SK-N-SH (cell line): Measurements from ENCODE around the gene ATP8B1. TPM values are rescaled to one million over a fixed set of nuclear protein-coding genes. Genes with fewer than 3 reads are reported as not detected.

Experiments
- CTCF ChIA-PET: fragments of 300-600, 350-600 bp; formaldehyde crosslinking; extraction: SDS; loops from one replicate; lab custom pipeline; 2021; lab: Yijun Ruan, JAX
- POLR2A ChIA-PET: fragments of 350-600 bp; sonication (Branson Sonifier 250); formaldehyde crosslinking; extraction: SDS; loops from one replicate; lab custom pipeline; 2020; ENCODE audit warnings: antibody characterized with exemption, inconsistent platforms; lab: Yijun Ruan, JAX
- DNase-seq: peaks from one replicate; pipeline ENCODE4 v3.0.0; 2012
- H2AFZ ChIP-seq: fragments of 200-600 bp; sonication (generic); 2 replicates; pipeline ENCODE4 v1.8.1; 2016; ENCODE audit warnings: antibody characterized with exemption, mild to moderate bottlenecking, low read depth
- H3F3A ChIP-seq: fragments of 200-600 bp; sonication (generic); replicated peaks from 2 replicates; pipeline ENCODE3; 2016; ENCODE audit warnings: antibody characterized with exemption, mild to moderate bottlenecking; ENCODE audit not compliant: insufficient read depth
- H3K27ac ChIP-seq, 2 experiments: fragments of 200-500 bp in 1 of 2; fragments of 200-600 bp in 1 of 2; sonication (Bioruptor generic) in 1 of 2; sonication (generic), shearing (Covaris generic) in 1 of 2; 2 replicates each; pipeline versions ENCODE4 v1.5.1 to v1.6.1; 2014 to 2016; ENCODE audit warnings: low read depth in 2 of 2, inconsistent platforms in 1 of 2, low read length in 1 of 2, mild to moderate bottlenecking in 1 of 2, mixed read lengths in 1 of 2
- H3K27me3 ChIP-seq: fragments of 200-600 bp; sonication (generic), shearing (Covaris generic); 2 replicates; pipeline ENCODE4 v1.6.1; 2016; ENCODE audit warnings: mixed run types; ENCODE audit not compliant: insufficient read depth
- H3K36me3 ChIP-seq, 2 experiments: fragments of 200-500 bp in 1 of 2; fragments of 200-600 bp in 1 of 2; sonication (Bioruptor generic) in 1 of 2; sonication (generic) in 1 of 2; replicated peaks in 1 of 2; 2 replicates each; pipeline versions ENCODE3 to v1.5.1; 2014 to 2016; ENCODE audit warnings: low read length in 1 of 2, mild to moderate bottlenecking in 1 of 2; ENCODE audit not compliant: insufficient read depth in 2 of 2, control insufficient read depth in 1 of 2
- H3K4me1 ChIP-seq, 2 experiments: fragments of 200-500 bp in 1 of 2; fragments of 200-600 bp in 1 of 2; sonication (Bioruptor generic) in 1 of 2; sonication (generic), shearing (Covaris generic) in 1 of 2; 2 replicates each; pipeline versions ENCODE4 v1.5.1 to v1.6.1; 2014 to 2016; ENCODE audit warnings: low read depth in 1 of 2, low read length in 1 of 2, mixed run types in 1 of 2; ENCODE audit not compliant: insufficient read depth in 2 of 2, control insufficient read depth in 1 of 2
- H3K4me2 ChIP-seq: fragments of 200-600 bp; sonication (generic), shearing (Covaris generic); 2 replicates; pipeline ENCODE4 v1.6.1; 2017; ENCODE audit warnings: mixed run types
- H3K4me3 ChIP-seq, 2 experiments: fragments of 200-500 bp in 1 of 2; fragments of 200-600 bp in 1 of 2; sonication (Bioruptor generic) in 1 of 2; sonication (generic), shearing (Covaris generic) in 1 of 2; 2 replicates each; pipeline versions ENCODE4 v1.5.1 to v1.8.1; 2014 to 2016; ENCODE audit warnings: low read depth in 2 of 2, inconsistent platforms in 1 of 2, low read length in 1 of 2, mild to moderate bottlenecking in 1 of 2, mixed read lengths in 1 of 2, moderate library complexity in 1 of 2
- H3K79me2 ChIP-seq: fragments of 200-600 bp; sonication (generic); 2 replicates; pipeline ENCODE4 v1.8.1; 2017; ENCODE audit warnings: mild to moderate bottlenecking; ENCODE audit not compliant: insufficient read depth
- H3K9ac ChIP-seq: fragments of 200-600 bp; sonication (generic); 2 replicates; pipeline ENCODE4 v1.6.1; 2017; ENCODE audit warnings: mixed run types
- H3K9me2 ChIP-seq: fragments of 200-600 bp; sonication (generic); 2 replicates; pipeline ENCODE4 v1.6.1; 2017; ENCODE audit warnings: mixed run types
- H3K9me3 ChIP-seq: fragments of 200-600 bp; sonication (generic); 2 replicates; pipeline ENCODE4 v1.6.1; 2017; ENCODE audit warnings: mixed run types, mild to moderate bottlenecking, moderate library complexity
- H4K20me1 ChIP-seq: fragments of 200-600 bp; sonication (generic); 2 replicates; pipeline ENCODE4 v1.6.1; 2017; ENCODE audit warnings: mild to moderate bottlenecking, mixed run types; ENCODE audit not compliant: insufficient read depth
- CTCF ChIP-seq: fragments of 200-600 bp; sonication (generic); IDR thresholded peaks from 2 replicates; pipeline ENCODE4 v1.6.1; 2017; ENCODE audit warnings: antibody characterized with exemption, mild to moderate bottlenecking, moderate library complexity
- ELF1 ChIP-seq: IDR thresholded peaks from 2 replicates; pipeline ENCODE4 v1.4.0; 2012
- EP300 ChIP-seq, 2 experiments: IDR thresholded peaks; 2 replicates each; pipeline versions ENCODE4 v1.4.0 to v1.6.1; 2012; ENCODE audit warnings: borderline replicate concordance in 1 of 2, low read depth in 1 of 2, low read length in 1 of 2
- GABPA ChIP-seq: IDR thresholded peaks from 2 replicates; pipeline ENCODE4 v1.4.0; 2012; ENCODE audit warnings: low read depth, mild to moderate bottlenecking
- GATA2 ChIP-seq: sonication (generic); formaldehyde crosslinking; IDR thresholded peaks from 2 replicates; pipeline ENCODE4 v1.5.0; 2020; ENCODE audit warnings: mild to moderate bottlenecking, missing genetic modification reagents
- MAX ChIP-seq: IDR thresholded peaks from 2 replicates; pipeline ENCODE4 v1.4.0; 2012; ENCODE audit warnings: low read depth
- MEF2A ChIP-seq: IDR thresholded peaks from 2 replicates; pipeline ENCODE4 v1.4.0; 2012; ENCODE audit warnings: low read depth, borderline replicate concordance
- NFIC ChIP-seq: IDR thresholded peaks from 2 replicates; pipeline ENCODE4 v1.4.0; 2012; ENCODE audit warnings: borderline replicate concordance
- POLR2AphosphoS5 ChIP-seq: IDR thresholded peaks from 2 replicates; pipeline ENCODE4 v1.6.1; 2012; ENCODE audit warnings: low read depth, low read length
- RAD21 ChIP-seq: IDR thresholded peaks from 2 replicates; pipeline ENCODE4 v1.6.1; 2012; ENCODE audit warnings: mild to moderate bottlenecking, low read length
- RFX5 ChIP-seq: IDR thresholded peaks from 2 replicates; pipeline ENCODE4 v1.6.1; 2012; ENCODE audit warnings: mild to moderate bottlenecking, improper control_type of control experiment, low read length
- RXRA ChIP-seq: IDR thresholded peaks from 2 replicates; pipeline ENCODE4 v1.4.0; 2012; ENCODE audit warnings: low read depth, mild to moderate bottlenecking, borderline replicate concordance
- SMC3 ChIP-seq: IDR thresholded peaks from 2 replicates; pipeline ENCODE4 v1.6.1; 2012; ENCODE audit warnings: low read depth, low read length, improper control_type of control experiment
- TAF1 ChIP-seq: IDR thresholded peaks from 2 replicates; pipeline ENCODE4 v1.6.1; 2012; ENCODE audit warnings: low read depth, mild to moderate bottlenecking, low read length, moderate library complexity, borderline replicate concordance
- TCF12 ChIP-seq: IDR thresholded peaks from 2 replicates; pipeline ENCODE4 v1.4.0; 2012
- ZBTB33 ChIP-seq: IDR thresholded peaks from 2 replicates; pipeline ENCODE4 v1.4.0; 2012; ENCODE audit warnings: low read depth, borderline replicate concordance
- WGBS: methylation state at CpG from one replicate; pipeline ENCODE4 v1.1.6; 2017; ENCODE audit warnings: low lambda C conversion rate; 5-methylcytosine and 5-hydroxymethylcytosine counted together
- polyA plus RNA-seq, 3 experiments: library from polyadenylated mRNA; depleted of rRNA; stranded (reverse); fragments of >200 nt; gene quantifications; 2 replicates each; pipeline ENCODE4 v1.2.3, GENCODE V29; 2012

Gene ATP8B1
- polyA plus RNA-seq, 1 of the 3 experiments (the other 2 are of a cell fraction) = 43.8 TPM

GRCh38 chr18:57674891-57675290 is 128.2 kb downstream of the ATP8B1 start:
- no peak for DNase-seq
- peaks cover 21% of the 10 kb centered on the region for H3F3A ChIP-seq
- no peaks in the 10 kb centered on the region for H3K9me2 ChIP-seq
- no peak overlapping the region for H3K9ac ChIP-seq
- no peak overlapping the region for H3K4me3 ChIP-seq
- H3K9me3 ChIP-seq = peaks cover 5% of the 10 kb centered on the region; the same call in 1 of the 2 replicates
- ChIA-PET CTCF (no interaction called here), POLR2A (no interaction called here)
- TF ChIP-seq RXRA (no peak), ELF1 (no peak), RAD21 (no peak), GABPA (no peak), SMC3 (no peak), ZBTB33 (no peak), TAF1 (no peak), NFIC (no peak)
- H4K20me1 ChIP-seq = 0 out of 2 replicates have a peak, but pooled peaks cover 3% of the 10 kb centered on the region
- H3K79me2 ChIP-seq = peaks cover 79% of the 10 kb centered on the region
- WGBS = 93% methylated on average over 5 of the region's 5 CpGs
- no peaks in the 10 kb centered on the region for H3K4me1 ChIP-seq
- no peak overlapping the region for H2AFZ ChIP-seq
- H3K27ac ChIP-seq = no peak overlapping the region
- peaks cover 24 to 88% of the 10 kb centered on the region in 2 experiments for H3K36me3 ChIP-seq
- H3K27me3 ChIP-seq = no peaks in the 10 kb centered on the region
- no peak overlapping the region for H3K4me2 ChIP-seq

- H3K36me3 ChIP-seq = peaks cover 24 to 86% of the 10 kb centered on the region in 2 experiments
Observed at GRCh38 chr18:57670046-57670445, 133.1 kb downstream of the ATP8B1 start.

More at GRCh38 chr18:57670046-57670445, 133.1 kb downstream of the ATP8B1 start:
- no peak for TF ChIP-seq TCF12
- no peak for TF ChIP-seq MAX
- no peak for TF ChIP-seq CTCF
- TF ChIP-seq RFX5 = no peak
- TF ChIP-seq EP300 (IDR thresholded peaks at IDR 0.05; ENCODE audit: borderline replicate concordance in 1 of 2, low read depth in 1 of 2, low read length in 1 of 2) = no peak
- TF ChIP-seq ELF1 = no peak
- TF ChIP-seq MEF2A = no peak
- TF ChIP-seq TAF1 = no peak
- no peak for TF ChIP-seq POLR2AphosphoS5
- no peak for TF ChIP-seq RAD21
- TF ChIP-seq GATA2 (CRISPR knock-in tag) = no peak
- Histone ChIP-seq H3K27ac (no peak overlapping the region), H3K9ac (no peak overlapping the region), H3K79me2 (peaks cover 85% of the 10 kb centered on the region), H3K27me3 (no peaks in the 10 kb centered on the region), H4K20me1 (no peaks in the 10 kb centered on the region), H3K4me3 (no peak overlapping the region), H3K9me3 (peaks cover 5% of the 10 kb centered on the region; the same call in 1 of the 2 replicates), H3F3A (peaks cover 24% of the 10 kb centered on the region), H3K9me2 (no peaks in the 10 kb centered on the region), H2AFZ (no peak overlapping the region), H3K4me2 (no peak overlapping the region), H3K4me1 (peaks cover 0 to 3% of the 10 kb centered on the region in 2 experiments; a peak in 2 of 4 replicates)
- no peak for DNase-seq
- ChIA-PET CTCF (no interaction called here), POLR2A (interaction anchor here (0.6 kb wide), 1 partner anchor 803 kb away, joined by 3 read pairs; no protein-coding TSS in a partner anchor)
- WGBS = 91% methylated on average over 5 of the region's 5 CpGs
